Measurements from ENCODE around the gene C9orf50.

- TF ChIP-seq CTCF (IDR thresholded peaks at IDR 0.05; ENCODE audit: extremely low read depth in 1 of 2, insufficient read depth in 1 of 2, low read depth in 1 of 2, low read length in 2 of 2) (no peak), MAX (IDR thresholded peaks at IDR 0.05; ENCODE audit: insufficient read depth, insufficient read length) (no peak), POLR2A (IDR thresholded peaks at IDR 0.05; ENCODE audit: low read depth, low read length) (no peak), POLR2AphosphoS5 (IDR thresholded peaks at IDR 0.05; ENCODE audit: insufficient read depth, low read depth, low read length) (no peak), EZH2 (IDR thresholded peaks at IDR 0.05; ENCODE audit: borderline replicate concordance, low read depth, low read length, severe bottlenecking) (no peak), JUN (IDR thresholded peaks at IDR 0.05; ENCODE audit: borderline replicate concordance, insufficient read depth, insufficient read length, low read depth) (no peak), MYC (IDR thresholded peaks at IDR 0.05; ENCODE audit: low read depth, low read length) (no peak), FOS (IDR thresholded peaks at IDR 0.05; ENCODE audit: borderline replicate concordance, insufficient read depth, low read length) (no peak), GATA2 (IDR thresholded peaks at IDR 0.05; ENCODE audit: insufficient read depth, insufficient read length, low read depth, low read length) (no peak)
Measured at GRCh38 chr9:129586245-129586644, 34.7 kb downstream of the C9orf50 start.
